Gastrocnemius medialis (tissue), 4 donors: ENCODE results near the gene LUC7L2.

ENCODE experiments used
- POLR2A ChIP-seq, 2 donors: fragments of 450-650 bp; IDR thresholded peaks; one replicate each; pipeline ENCODE4 v1.6.1; 2017; ENCODE audit warnings: antibody characterized with exemption in 2 of 2, mild to moderate bottlenecking in 2 of 2, moderate library complexity in 2 of 2
- TF ChIP-seq, protein P1 (sequence below), 5 experiments: fragments of 450-650 bp in 3 of 5; fragments of 200-600 bp in 2 of 5; sonication (generic) in 2 of 5; IDR thresholded peaks in 4 of 5; conservative IDR thresholded peaks in 1 of 5; 1 replicate in 4 of 5; 2 replicates in 1 of 5; pipeline ENCODE4 v1.5.1; 2016 to 2019; ENCODE audit warnings: antibody characterized with exemption in 5 of 5, mild to moderate bottlenecking in 3 of 5, moderate library complexity in 3 of 5

DNA sequence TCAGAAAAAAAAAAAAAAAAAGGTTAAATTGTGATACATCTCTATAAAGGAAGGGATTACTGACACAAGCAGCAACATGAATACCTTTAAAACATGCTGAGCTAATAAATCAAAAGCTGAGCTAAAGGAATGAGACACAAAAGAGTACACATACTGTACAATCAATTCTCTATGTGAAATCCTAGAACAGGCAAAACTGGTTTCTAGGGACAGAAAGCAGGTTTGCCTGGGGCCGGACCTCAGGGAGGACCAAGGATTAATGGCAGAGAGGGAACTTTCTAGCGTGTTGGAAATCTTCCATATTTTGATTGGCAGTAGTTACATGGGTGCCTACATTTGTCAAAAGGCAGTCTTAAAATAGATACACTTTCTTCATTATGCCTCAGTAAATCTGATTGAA, 71.3 kb downstream of the LUC7L2 start:
- TF ChIP-seq, protein P1, sequence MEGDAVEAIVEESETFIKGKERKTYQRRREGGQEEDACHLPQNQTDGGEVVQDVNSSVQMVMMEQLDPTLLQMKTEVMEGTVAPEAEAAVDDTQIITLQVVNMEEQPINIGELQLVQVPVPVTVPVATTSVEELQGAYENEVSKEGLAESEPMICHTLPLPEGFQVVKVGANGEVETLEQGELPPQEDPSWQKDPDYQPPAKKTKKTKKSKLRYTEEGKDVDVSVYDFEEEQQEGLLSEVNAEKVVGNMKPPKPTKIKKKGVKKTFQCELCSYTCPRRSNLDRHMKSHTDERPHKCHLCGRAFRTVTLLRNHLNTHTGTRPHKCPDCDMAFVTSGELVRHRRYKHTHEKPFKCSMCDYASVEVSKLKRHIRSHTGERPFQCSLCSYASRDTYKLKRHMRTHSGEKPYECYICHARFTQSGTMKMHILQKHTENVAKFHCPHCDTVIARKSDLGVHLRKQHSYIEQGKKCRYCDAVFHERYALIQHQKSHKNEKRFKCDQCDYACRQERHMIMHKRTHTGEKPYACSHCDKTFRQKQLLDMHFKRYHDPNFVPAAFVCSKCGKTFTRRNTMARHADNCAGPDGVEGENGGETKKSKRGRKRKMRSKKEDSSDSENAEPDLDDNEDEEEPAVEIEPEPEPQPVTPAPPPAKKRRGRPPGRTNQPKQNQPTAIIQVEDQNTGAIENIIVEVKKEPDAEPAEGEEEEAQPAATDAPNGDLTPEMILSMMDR (IDR thresholded peaks at IDR 0.05 in 4 of 5, conservative IDR thresholded peaks at IDR 0.05 in 1 of 5): no peak
- no peak for TF ChIP-seq POLR2A (IDR thresholded peaks at IDR 0.05)
